Measurements from ENCODE around the gene DYNC1I1.

Gene DYNC1I1

DNA sequence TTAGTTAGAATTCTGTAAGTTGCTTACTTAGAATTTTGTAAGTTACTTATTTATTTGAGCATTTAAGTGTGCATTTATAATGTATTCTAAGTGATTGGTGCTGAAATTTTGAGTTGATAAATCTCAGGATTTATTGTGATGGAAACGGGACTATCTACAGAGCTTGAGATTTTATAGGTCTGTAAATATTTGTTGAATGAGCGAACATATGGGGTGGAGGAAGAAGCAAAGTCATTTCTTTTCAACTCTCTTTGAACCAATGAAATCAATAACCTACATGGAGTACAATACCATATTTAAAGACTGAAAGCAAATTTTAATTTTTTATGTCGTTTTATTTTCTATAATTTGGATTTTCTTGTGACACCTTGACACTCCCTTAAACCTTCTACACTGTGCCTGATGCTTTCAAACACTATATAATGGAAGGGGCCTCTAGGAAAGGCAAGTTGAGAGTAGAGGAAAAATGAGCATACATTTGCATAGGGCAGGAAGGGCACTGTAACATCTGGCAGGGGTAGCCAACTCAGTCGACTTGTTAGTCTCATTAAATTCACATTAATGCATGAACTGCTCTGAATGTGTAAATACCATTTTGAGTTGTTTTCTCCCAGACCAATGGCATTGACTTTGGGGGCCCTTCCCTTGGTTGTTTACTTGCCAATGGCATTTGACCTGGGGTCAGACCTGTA lies 204.2 kb downstream of the DYNC1I1 start:
- DNase-seq, result no peak

DNA sequence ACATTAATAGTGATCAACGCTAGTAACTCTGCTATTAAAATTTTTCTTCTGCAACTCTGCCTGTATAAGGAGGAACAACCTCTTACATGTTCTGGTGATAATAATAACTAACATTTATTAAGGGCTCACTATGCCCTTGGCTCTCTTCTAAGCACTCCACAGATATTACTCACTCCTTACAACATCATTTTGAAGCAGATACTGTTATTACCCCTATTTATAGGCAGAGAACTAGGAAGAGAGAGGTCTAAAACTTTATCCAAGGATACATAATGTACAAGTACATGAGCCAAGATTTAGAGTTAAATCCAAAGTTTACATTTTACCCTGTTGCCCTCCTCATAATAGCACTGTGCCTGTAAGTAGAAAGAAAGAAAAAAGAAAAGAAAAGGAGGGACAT lies 205.6 kb downstream of the DYNC1I1 start:
- DNase-seq, result no peak

DNA sequence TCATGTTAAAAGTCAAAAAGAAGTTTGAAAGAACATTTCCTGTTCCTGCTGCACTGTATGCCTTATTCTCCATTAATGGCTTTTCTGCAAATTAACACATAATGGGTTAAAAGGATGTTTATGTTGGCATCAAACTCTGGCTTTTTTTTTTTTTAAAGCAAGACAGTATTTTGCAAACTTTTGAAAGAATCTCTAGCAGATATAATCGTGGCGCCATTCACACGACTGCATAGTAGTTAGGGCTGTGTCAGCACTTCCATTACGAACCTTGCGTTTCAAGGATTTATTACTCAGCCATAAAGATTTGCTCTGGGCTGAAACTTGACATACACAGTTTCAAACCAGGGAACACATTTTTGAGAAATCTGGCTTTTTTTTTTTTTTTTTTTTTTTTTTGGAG lies 207.8 kb downstream of the DYNC1I1 start:
- DNase-seq, result no peak

DNA sequence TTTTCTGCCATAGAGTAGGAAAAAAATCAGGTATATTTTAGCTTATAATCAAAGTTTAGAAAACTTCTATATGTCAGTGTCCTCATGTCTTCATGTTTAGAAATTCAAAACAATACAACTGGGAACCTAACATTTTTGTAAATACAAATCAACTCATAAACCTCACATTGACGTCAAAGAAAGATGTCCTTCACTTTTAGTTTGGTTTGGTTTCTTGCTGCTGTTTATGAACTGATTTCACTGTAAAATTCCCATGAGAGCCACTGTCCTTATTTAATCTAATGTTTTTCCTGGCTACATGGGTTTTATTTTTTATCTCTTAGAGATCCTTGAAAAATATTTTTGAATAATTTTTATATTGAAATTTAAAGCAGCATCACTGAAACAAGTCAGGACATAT lies 208.4 kb downstream of the DYNC1I1 start:
- DNase-seq, result no peak

DNA sequence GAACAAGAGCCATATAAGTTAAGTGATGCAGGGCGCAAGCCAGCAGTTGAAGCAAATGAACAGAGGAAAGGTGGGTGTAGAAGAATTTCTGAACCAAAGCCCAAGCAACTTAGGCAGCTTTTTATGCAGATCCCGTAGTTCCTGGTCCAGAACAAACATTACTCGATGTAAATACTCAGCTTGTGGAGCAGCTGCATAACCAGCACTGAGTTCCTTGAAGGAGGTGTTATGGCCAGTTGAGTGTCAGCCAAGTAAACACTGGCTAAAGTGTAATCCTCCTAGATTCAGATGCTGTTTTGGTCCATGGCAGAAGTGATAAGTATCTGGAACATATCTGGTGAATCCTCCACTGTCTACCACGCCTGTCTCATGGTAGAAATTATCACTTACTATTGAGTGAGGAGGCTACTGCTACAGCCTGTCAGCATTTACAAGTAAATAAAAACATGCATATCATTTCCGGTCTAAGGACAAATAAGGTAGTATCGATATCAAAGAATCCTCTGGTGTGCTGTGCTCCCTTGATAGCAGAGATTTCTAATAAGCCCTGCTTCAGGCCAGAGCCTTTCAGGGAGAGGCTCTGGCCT lies 213.9 kb downstream of the DYNC1I1 start:
- no peak for DNase-seq

DNA sequence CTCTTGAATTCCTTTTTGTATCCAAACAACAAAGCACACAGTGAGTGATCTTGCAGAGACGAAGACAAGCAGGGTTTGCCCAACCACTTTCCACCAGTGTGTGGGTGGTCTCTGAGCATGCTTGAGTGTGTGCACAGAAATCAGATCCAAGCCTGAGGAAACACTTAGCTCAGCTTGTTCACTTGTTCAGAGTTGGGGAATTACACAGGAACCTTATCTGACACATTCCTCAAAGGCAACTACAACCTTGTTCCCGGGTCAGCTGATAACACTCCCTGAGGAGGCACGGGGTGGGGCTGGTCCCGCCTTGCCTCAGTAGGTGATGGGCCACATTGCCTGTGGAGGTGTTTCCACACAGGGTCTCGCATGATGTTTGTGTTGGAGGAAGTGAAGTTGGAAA lies 216.9 kb downstream of the DYNC1I1 start:
- no peak for DNase-seq

DNA sequence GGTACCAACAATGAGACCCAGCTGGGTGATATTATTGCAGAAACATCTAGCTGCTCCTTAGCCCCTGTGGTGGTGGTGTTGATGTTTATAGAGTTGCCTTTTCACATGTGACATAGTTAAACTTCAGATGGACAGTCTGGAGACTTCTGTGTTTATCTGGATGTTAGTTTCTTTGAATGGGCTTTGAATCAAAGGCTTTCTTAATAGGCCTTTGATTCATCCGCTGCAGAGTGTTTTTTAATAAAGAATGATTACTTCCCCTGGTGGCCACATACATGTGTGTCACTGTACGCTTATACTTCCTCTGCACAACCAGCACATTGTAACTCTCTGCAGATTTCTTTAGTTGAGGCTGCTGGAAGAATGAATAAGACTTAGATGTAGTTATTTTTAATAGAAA lies 221.0 kb downstream of the DYNC1I1 start:
- DNase-seq, result no peak

DNA sequence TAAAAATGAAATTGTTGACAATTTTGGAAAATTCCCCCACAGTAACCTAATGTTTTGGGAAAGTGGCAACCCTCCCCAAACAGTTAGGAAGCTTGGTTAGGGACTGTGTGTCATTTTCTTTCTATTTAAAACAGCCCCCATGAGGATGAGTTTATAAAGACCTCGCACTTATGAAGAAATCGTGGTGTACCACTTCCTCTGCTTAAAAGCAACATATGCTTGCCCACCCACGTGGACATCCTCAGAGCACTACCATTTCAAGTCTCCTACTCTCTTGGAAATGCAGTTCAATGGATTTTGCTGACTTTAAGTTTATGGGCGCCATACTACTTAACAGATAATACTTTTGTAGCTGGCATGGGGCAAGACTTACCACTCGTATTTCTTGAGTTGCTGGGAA lies 223.8 kb downstream of the DYNC1I1 start:
- no peak for DNase-seq

DNA sequence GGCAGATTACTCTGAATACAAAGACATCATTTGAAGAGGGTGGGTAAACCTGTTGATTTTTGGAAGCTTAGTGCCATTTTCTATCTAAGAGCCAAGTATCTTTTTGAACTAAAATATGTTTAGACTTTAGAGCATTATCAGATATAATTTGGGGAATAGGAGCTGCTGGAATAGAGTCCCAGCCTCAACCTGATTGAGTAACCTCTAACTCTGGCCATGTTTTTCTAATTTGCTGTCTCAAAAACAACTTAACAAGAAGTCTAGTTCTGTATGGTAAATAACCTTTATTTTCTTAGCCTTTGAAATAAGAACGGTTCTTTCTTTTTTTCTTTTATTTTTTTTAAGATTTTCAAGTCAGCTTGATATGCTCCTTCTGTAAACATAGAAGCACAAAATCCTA lies 224.5 kb downstream of the DYNC1I1 start:
- DNase-seq, result no peak

DNA sequence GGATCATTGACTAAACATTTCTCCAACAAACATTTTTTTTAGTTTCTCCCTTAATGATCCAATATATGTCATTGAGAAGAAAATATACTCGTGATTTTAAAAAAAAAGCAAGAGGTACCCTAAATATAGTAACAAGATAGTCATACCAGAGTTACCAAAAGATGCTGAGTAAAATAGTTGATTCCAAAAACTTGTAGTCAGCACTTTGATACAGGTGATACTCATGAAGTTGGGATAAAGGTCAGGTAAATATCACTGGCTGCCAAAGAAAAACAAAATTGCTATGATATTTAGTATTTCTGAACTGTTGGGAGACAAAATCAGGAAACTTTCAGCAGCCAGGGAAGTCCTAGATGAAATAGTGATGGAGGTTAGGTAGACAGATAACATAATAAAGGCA lies 225.3 kb downstream of the DYNC1I1 start:
- no peak for DNase-seq

DNA sequence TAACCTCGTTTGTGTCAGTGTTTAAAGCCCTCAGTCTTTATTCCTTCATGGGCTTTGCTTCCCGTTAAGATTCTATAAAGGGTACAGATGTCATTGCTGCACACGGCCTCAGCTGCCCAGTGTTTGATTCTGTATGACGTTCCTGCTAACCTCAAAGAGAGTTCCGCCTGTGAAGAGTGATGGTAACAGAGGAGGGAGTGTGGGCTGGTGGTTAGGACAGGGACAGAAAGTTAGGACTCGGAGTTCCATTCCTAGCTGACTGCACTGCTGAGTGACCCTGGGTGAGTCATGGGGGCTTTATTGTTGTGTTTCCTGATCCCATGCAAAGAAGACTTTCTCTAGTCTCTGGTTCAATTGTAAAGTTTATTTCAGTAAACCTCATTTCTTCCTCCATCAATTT lies 227.1 kb downstream of the DYNC1I1 start:
- no peak for DNase-seq

DNA sequence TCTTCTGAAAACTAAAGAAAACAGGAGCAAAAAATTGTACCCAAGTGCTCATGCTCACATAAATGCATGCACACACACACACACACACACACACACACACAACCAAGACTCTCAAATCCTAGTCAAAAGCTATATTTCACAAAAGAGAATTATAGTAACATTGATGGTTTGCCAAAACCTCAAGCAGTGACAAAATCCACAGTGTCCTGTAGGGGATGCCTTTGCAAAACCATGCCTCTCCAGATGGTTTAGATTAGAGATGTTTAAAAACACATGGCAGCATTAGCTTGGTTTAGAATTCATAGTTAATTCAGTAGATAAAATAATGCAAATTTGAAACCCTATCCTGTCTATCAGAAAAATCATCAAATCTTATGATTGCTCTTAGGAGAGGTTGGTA lies 232.2 kb downstream of the DYNC1I1 start:
- DNase-seq, result no peak

DNA sequence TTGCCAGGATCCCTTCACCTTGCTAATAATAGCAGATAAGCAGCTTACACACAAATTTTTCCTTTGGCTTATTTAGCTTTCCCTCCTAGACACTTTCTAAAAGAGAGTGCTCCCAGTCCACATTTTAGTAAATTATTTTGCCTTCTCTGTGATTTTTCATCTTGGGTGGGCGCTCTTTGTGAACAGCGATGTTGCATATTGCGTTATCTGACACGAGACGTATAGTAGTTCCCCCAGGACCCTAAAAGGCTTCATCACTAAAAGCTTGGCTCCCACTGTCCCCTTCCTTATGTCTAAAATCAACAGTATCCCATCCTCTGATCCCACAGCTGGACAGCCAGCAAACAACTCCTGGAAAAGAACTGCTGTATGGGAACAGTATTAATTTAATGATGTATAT lies 232.9 kb downstream of the DYNC1I1 start:
- no peak for DNase-seq

DNA sequence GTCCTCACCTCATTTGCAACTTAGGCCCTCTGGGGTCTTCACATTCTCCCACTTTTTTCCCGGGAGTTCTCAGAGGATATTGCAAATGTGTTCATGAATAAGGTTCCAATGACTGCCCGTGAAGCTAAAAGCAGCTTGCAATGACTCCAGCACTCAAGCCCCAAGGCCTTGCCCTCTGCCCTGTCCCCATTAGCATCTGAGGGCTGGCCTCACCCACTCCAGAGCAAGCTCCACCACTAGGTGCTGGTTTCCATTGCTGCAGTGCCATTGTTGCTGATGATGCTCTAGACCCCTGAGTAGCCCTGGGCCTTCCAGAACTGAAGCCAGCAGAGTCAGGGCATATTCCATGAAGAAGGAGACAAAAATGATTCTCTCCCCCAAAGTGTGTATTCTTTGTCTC lies 236.8 kb downstream of the DYNC1I1 start:
- DNase-seq, result no peak

DNA sequence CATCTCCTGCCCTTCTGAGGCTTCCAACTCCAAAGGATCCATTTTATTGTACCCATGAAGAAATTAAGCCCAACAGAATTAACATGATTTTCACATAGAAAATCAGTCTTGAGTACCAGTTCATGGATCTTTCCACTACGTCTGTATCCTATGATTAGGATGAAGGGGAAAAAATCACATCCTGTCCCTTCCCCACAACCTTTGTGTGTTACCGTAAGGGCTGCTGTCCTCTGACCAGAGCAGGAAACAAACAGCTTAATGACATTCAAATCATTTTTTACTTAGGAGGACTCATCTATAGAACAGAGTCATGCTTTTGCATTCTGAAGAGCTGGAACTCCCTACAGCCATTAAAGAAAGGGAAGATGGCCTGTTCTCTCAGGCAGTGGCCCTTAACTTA lies 241.5 kb downstream of the DYNC1I1 start:
- DNase-seq, result no peak

DNA sequence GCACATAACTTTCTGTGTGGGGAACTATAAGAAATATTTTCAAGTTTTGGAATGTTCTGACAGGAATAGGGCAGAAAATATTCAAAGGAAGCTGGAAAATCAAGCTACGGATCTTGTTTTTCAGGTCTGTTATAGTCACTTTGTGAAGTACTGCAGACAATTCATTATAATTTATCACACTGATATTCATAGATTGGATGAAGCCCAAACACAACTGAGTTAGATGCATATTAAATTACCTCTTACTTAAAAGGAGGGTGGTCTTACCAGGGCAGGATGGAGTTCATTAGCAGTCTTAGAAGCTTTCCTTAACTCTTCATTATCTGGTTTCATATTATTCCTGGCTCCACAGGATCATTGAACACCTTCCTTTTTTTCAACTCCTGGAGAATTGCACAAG lies 242.3 kb downstream of the DYNC1I1 start:
- no peak for DNase-seq

DNA sequence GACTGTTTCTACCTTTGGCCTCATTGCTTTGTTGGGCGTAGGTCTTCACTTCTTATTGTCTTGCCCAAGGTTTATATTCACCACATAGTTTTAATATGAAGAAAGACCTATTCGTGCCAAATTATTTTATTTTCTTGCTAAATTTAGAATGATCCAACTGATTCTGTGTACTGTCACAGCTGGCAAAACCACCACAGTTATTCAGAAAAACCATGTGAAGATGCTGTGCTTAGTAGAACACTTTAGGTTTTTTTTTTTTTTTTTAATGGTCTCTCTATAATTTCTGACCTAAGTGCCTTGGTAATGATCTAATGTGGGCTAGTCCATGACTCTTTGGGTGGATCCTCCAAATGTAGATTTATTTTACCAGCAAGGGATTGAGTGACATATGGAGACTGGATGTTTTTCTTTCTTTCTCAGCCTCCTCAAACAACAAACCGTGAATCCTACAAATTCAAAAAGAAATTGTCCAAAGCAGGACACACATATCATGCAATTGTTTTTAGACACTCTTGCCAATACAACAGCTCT lies 243.8 kb downstream of the DYNC1I1 start:
- DNase-seq, result no peak

DNA sequence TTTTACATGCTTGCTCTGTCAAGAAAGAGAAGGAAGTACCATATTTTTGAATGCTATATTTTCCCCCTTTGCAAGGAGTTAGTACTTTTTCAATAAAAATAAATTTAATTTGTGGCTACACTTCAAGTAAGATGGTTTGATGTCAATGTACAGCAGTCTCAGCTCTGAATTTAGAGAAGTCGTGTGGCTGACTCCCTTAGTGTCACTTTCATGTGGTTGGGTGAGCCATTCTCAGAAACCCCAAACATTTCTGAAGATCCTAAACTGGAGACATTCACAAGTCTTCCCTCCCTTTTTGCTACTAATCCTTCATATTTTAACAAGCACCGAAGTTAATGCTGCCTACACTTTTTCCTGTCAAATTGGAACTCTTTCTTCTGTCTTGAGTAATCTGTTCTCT lies 244.4 kb downstream of the DYNC1I1 start:
- DNase-seq, result no peak

DNA sequence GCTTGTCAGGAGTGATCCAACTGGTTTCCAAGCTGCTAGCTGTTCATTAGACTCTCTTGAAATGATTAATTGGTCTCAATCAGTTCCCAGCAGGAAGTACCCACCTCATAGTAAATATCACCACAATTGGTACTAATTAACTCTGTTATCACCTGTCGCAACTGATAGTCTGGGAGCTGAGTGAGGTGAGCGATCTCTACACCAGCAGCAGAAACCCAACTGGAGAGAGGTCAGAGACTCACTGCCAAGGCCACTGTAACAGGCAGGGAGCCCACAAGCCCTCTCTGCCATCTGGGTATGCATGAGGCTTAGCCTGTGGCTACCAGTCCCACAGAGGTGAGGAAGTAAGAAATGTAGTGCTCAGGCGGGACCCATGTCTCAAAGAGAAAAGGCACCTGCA lies 245.5 kb downstream of the DYNC1I1 start:
- DNase-seq, result no peak

DNA sequence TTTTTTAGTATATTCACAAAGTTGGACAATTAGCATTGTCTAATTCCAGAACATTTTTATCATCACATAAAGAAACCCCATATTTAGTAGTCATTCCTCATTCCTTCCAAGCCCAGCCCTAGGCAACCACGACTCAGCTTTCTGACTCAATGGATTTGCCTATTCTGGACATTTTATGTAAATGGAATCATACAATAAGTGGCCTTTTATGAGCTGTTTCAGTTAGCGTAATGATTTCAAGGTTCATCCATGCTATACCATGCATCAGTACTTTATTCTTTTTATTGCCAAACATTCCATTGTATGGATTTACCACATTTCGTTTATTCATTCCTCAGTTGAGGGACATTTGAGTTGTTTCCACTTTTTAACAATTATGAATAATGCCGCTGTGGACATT lies 249.2 kb downstream of the DYNC1I1 start:
- DNase-seq, result no peak

DNA sequence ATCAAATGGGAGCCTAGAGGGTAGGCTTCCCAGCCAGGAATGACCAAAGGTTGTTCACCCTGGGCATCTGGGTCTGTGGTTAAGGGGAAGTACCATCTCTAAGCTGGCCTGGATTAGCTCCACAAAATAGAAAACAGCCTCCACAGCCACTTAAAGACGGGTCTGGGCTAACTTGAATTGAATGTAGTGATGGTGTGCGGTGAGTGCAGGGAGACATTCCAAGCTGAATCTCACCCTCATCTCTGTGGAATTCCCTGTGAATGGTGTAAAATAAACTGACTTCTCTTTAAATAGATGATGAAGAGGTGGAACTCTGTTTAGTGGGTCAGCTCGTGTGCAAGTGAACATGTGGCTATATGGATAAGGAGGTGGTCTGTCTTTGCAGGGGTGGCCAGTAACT lies 251.0 kb downstream of the DYNC1I1 start:
- no peak for DNase-seq

DNA sequence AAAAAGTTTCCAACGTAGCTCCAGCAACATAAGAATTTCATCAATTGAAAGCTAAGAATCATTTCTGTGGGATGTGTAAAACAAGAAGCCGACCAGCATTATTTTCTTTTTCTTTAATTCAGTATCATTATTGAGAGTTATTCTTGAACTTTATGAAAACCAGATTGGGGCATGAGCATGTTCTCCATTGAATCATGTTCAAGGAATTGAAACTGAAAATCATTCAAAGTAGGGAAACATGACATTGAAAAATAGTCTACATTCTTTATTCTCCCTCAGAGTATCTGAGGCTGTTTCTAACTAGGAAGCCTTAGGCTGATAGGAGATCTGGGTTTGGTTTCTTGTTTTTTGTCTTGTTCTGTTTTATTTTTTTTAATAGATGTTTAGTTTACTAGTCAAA lies 253.7 kb downstream of the DYNC1I1 start:
- DNase-seq, result no peak

DNA sequence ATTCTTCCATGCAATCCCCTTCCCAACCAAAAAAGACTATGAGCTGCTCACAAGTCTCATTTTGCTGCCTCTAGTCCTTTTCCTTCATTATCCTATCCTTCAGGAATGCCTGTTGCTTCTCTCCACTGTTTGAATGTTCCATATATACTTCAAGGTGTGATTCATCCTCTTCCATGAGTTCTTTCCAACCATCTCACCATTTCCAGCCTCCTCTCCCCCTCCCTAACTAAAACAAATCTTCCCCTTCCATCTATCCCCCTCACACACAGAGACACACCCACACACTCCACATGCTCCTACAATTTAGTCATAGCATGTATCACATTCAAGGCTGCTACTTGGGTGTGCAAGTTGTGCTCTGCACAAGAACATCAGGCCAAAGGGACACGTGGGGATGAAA lies 254.3 kb downstream of the DYNC1I1 start:
- DNase-seq, result no peak

DNA sequence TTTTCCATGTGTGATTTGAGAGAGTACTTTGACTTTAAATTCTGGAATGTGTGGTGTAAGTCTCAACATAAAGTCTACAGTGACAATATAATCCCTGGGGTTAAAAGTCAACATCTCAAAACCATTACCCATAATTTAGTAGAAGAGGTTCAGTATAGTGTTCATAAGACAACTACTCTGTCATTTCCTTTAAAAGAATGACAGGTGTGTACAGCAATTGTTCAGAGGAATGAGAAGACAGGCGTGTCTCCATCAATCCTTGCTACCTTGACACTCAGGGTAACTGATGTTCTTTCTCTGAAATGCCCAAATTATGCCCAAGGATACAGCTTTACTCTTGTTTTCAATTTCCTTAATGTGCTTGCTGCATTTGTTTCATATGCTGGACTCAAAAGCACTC lies 256.4 kb downstream of the DYNC1I1 start:
- no peak for DNase-seq

DNA sequence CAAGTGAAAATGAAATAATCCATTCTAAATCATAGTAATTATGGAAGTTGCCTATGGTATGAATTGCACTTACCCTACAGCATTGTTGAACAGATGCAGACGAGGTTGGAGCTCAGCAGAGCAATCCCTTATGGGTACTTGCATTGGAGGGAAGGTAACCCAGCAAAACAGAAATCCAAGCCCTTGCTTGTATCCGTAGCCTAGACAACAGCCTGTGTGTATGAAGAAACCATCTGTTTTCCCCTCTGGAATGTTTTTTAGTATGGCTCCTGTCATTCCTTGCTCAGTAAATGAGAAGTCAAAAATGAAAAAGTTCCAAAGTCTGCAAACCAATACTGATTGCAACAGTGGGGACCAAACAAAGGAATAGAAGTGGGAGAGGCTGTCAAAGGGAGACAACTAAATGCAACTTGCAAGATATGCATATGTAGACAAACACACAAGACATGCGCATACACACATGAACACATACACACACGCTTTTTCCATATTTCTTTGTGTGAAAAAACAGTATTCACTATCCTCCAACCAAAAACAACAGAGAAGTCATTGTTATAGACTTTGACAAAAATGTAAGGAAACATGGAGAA lies 260.8 kb downstream of the DYNC1I1 start:
- DNase-seq, result no peak

Data from stimulated activated naive CD4-positive, alpha-beta T cell (primary cell).